Parathyroid adenoma (tissue), 2 donors: ENCODE measurements around the gene APAF1.
A peak's percentile ranks its signal among the peaks of the same experiment; 100 is the strongest.

Source experiments
- H2AFZ ChIP-seq: fragments of 300-600 bp; sonication (generic); one replicate; pipeline ENCODE4 v1.7.0; 2017; ENCODE audit warnings: antibody characterized with exemption, mild to moderate bottlenecking
- H3K27ac ChIP-seq: fragments of 300-600 bp; sonication (generic); one replicate; pipeline ENCODE4 v1.7.0; 2017
- H3K27me3 ChIP-seq: fragments of 300-600 bp; sonication (generic); one replicate; pipeline ENCODE4 v1.7.0; 2017; ENCODE audit warnings: low read length; ENCODE audit not compliant: control insufficient read depth, insufficient read depth
- H3K36me3 ChIP-seq: fragments of 300-600 bp; sonication (generic); one replicate; pipeline ENCODE4 v1.7.0; 2017; ENCODE audit warnings: low read length; ENCODE audit not compliant: control insufficient read depth, insufficient read depth
- H3K4me1 ChIP-seq: fragments of 300-600 bp; sonication (generic); one replicate; pipeline ENCODE4 v1.7.0; 2017; ENCODE audit warnings: control low read depth
- H3K4me2 ChIP-seq: fragments of 300-600 bp; sonication (generic); one replicate; pipeline ENCODE4 v1.7.0; 2017; ENCODE audit warnings: low read length
- H3K4me3 ChIP-seq: fragments of 300-600 bp; sonication (generic); one replicate; pipeline ENCODE4 v1.7.0; 2017; ENCODE audit warnings: low read depth, low read length
- H3K79me2 ChIP-seq: fragments of 300-600 bp; sonication (generic); one replicate; pipeline ENCODE4 v1.7.0; 2017; ENCODE audit warnings: control low read depth
- H3K9ac ChIP-seq: fragments of 300-600 bp; sonication (generic); one replicate; pipeline ENCODE4 v1.7.0; 2017; ENCODE audit warnings: mild to moderate bottlenecking
- H3K9me3 ChIP-seq: fragments of 300-600 bp; sonication (generic); one replicate; pipeline ENCODE4 v1.7.0; 2017; ENCODE audit warnings: low read length; ENCODE audit not compliant: control insufficient read depth
- CTCF ChIP-seq: fragments of 300-600 bp; sonication (generic); IDR thresholded peaks from one replicate; pipeline ENCODE4 v1.7.0; 2017; ENCODE audit warnings: antibody characterized with exemption, mild to moderate bottlenecking
- donor health status: primary hyperparathyroidism.

Gene APAF1

GRCh38 chr12:98721204-98721702, 76.2 kb downstream of the APAF1 start:
- H3K9me3 ChIP-seq = no peaks in the 10 kb centered on the region
- no peak overlapping the region for H3K27ac ChIP-seq
- no peaks in the 10 kb centered on the region for H3K4me1 ChIP-seq
- H3K9ac ChIP-seq = no peak overlapping the region
- H3K27me3 ChIP-seq = no peaks in the 10 kb centered on the region
- H2AFZ ChIP-seq = no peak overlapping the region
- no peak overlapping the region for H3K4me3 ChIP-seq
- no peaks in the 10 kb centered on the region for H3K79me2 ChIP-seq
- H3K4me2 ChIP-seq = no peak overlapping the region
- no peak for TF ChIP-seq CTCF
- no peaks in the 10 kb centered on the region for H3K36me3 ChIP-seq

- TF ChIP-seq CTCF = no peak
- H3K27me3 ChIP-seq = no peaks in the 10 kb centered on the region
- H3K36me3 ChIP-seq = no peaks in the 10 kb centered on the region
- no peak overlapping the region for H3K4me2 ChIP-seq
- no peaks in the 10 kb centered on the region for H3K79me2 ChIP-seq
- no peak overlapping the region for H3K4me3 ChIP-seq
- H3K9ac ChIP-seq = no peak overlapping the region
- H3K9me3 ChIP-seq = no peaks in the 10 kb centered on the region
- H3K4me1 ChIP-seq = no peaks in the 10 kb centered on the region
- H3K27ac ChIP-seq = no peak overlapping the region
- H2AFZ ChIP-seq = no peak overlapping the region
Observed at GRCh38 chr12:98724384-98725155, 79.5 kb downstream of the APAF1 start.

GRCh38 chr12:98725476-98726247, 80.6 kb downstream of the APAF1 start:
- Histone ChIP-seq H3K36me3 (no peaks in the 10 kb centered on the region), H3K9me3 (no peaks in the 10 kb centered on the region), H2AFZ (no peak overlapping the region), H3K4me3 (no peak overlapping the region), H3K27me3 (no peaks in the 10 kb centered on the region), H3K9ac (no peak overlapping the region), H3K79me2 (no peaks in the 10 kb centered on the region), H3K4me1 (no peaks in the 10 kb centered on the region), H3K4me2 (no peak overlapping the region), H3K27ac (no peak overlapping the region)
- TF ChIP-seq CTCF = peak; percentile 36

GRCh38 chr12:98727196-98727595, 82.1 kb downstream of the APAF1 start:
- Histone ChIP-seq H3K9me3 (no peaks in the 10 kb centered on the region), H2AFZ (no peak overlapping the region), H3K79me2 (no peaks in the 10 kb centered on the region), H3K27me3 (no peaks in the 10 kb centered on the region), H3K4me1 (no peaks in the 10 kb centered on the region), H3K4me2 (no peak overlapping the region), H3K27ac (no peak overlapping the region), H3K9ac (no peak overlapping the region), H3K4me3 (no peak overlapping the region), H3K36me3 (no peaks in the 10 kb centered on the region)
- no peak for TF ChIP-seq CTCF
